K562 (cell line): ENCODE data around the gene RBFOX1.

Experiments
- CTCF ChIP-seq, 3 experiments: IDR thresholded peaks in 2 of 3; conservative IDR thresholded peaks in 1 of 3; 2 replicates each; pipeline ENCODE4 v1.5.1; 2011 to 2012; ENCODE audit warnings: low read length in 3 of 3, mild to moderate bottlenecking in 3 of 3, control low read depth in 2 of 3, improper control_type of control experiment in 1 of 3, inconsistent platforms in 1 of 3, low read depth in 1 of 3, mixed read lengths in 1 of 3, moderate library complexity in 1 of 3; ENCODE audit not compliant: insufficient read depth in 2 of 3
- MTA3 ChIP-seq: fragments of 450-650 bp; formaldehyde crosslinking; IDR thresholded peaks from 2 replicates; pipeline ENCODE4 v1.6.1; 2017; ENCODE audit warnings: mild to moderate bottlenecking, borderline replicate concordance
- PRPF4 ChIP-seq: fragments of 200-400 bp; formaldehyde crosslinking; IDR thresholded peaks from one replicate; pipeline ENCODE4 v1.6.1; 2017; ENCODE audit warnings: low read length, low read depth, mild to moderate bottlenecking; ENCODE audit not compliant: insufficient read depth, poor library complexity, severe bottlenecking
- REST ChIP-seq, 2 experiments: fragments of 450-650 bp; formaldehyde crosslinking in 1 of 2; IDR thresholded peaks; 2 replicates each; pipeline versions ENCODE4 v1.4.0 to v1.6.1; 2014 to 2020; ENCODE audit warnings: mild to moderate bottlenecking in 2 of 2, borderline replicate concordance in 1 of 2, low read depth in 1 of 2
- RHOXF2B ChIP-seq: fragments of 250-450 bp; sonication (Bioruptor Pico); conservative IDR thresholded peaks from 2 replicates; pipeline ENCODE4 v1.5.1; 2021
- RNF2 ChIP-seq: sonication (generic); IDR thresholded peaks from 2 replicates; pipeline ENCODE4 v1.6.1; 2016
- YY1 ChIP-seq, 3 experiments: IDR thresholded peaks; 2 replicates each; pipeline ENCODE4 v1.6.1; 2011; ENCODE audit warnings: low read length in 2 of 3, mild to moderate bottlenecking in 2 of 3, moderate library complexity in 2 of 3, borderline replicate concordance in 1 of 3, control low read depth in 1 of 3, low read depth in 1 of 3; ENCODE audit not compliant: insufficient read depth in 3 of 3, insufficient replicate concordance in 2 of 3, control insufficient read depth in 1 of 3, insufficient read length in 1 of 3; ENCODE audit errors: extremely low read depth in 1 of 3
- ZBTB40 ChIP-seq, 2 experiments: fragments of 450-650 bp in 1 of 2; sonication (generic) in 1 of 2; formaldehyde crosslinking in 1 of 2; IDR thresholded peaks; 2 replicates each; pipeline versions ENCODE4 v1.7.1 to v1.9.0; 2016 to 2022; ENCODE audit warnings: inconsistent platforms in 1 of 2, mild to moderate bottlenecking in 1 of 2, missing genetic modification reagents in 1 of 2
- ZNF764 ChIP-seq: fragments of 250-450 bp; sonication (Bioruptor Pico); IDR thresholded peaks from 2 replicates; pipeline ENCODE4 v1.4.0; 2020; ENCODE audit warnings: low read depth, mild to moderate bottlenecking, moderate library complexity

GRCh38 chr16:7521834-7522233 is 189.2 kb downstream of the RBFOX1 start:
- no peak for TF ChIP-seq PRPF4
- no peak for TF ChIP-seq CTCF (IDR thresholded peaks at IDR 0.05 in 2 of 3, conservative IDR thresholded peaks at IDR 0.05 in 1 of 3; ENCODE audit: insufficient read depth in 2 of 3, low read depth in 1 of 3, low read length in 3 of 3)
- TF ChIP-seq YY1 (IDR thresholded peaks at IDR 0.05; ENCODE audit: borderline replicate concordance in 1 of 3, control insufficient read depth in 1 of 3, extremely low read depth in 1 of 3, insufficient read depth in 3 of 3, insufficient read length in 1 of 3, insufficient replicate concordance in 2 of 3, low read depth in 1 of 3, low read length in 2 of 3), result no peak
- no peak for TF ChIP-seq ZBTB40 (IDR thresholded peaks at IDR 0.05)
- no peak for TF ChIP-seq ZBTB40 (CRISPR knock-in tag; IDR thresholded peaks at IDR 0.05)
- TF ChIP-seq RNF2, result no peak
- TF ChIP-seq REST (IDR thresholded peaks at IDR 0.05; ENCODE audit: borderline replicate concordance), result no peak
- TF ChIP-seq REST (CRISPR knock-in tag; IDR thresholded peaks at IDR 0.05; ENCODE audit: low read depth), result no peak
- TF ChIP-seq ZNF764 (CRISPR knock-in tag), result no peak
- TF ChIP-seq RHOXF2B (CRISPR knock-in tag), result no peak
- TF ChIP-seq MTA3, result no peak
